GM19351 (cell line): ENCODE data around the gene ARMC9.
A peak's percentile ranks its signal among the peaks of the same experiment; 100 is the strongest.
"Not testable (repeated sequence)": the region's sequence is repeated elsewhere in the genome, so short reads cannot be mapped to it uniquely, and the experiment has no call there.

Experiments
- ATAC-seq: cut with Tn5 transposase; IDR thresholded peaks from one replicate; pipeline ENCODE4 v1.9.1; 2021; ENCODE audit warnings: mild to moderate bottlenecking, moderate library complexity; ENCODE audit not compliant: unreplicated experiment

ARMC9 gene, protein sequence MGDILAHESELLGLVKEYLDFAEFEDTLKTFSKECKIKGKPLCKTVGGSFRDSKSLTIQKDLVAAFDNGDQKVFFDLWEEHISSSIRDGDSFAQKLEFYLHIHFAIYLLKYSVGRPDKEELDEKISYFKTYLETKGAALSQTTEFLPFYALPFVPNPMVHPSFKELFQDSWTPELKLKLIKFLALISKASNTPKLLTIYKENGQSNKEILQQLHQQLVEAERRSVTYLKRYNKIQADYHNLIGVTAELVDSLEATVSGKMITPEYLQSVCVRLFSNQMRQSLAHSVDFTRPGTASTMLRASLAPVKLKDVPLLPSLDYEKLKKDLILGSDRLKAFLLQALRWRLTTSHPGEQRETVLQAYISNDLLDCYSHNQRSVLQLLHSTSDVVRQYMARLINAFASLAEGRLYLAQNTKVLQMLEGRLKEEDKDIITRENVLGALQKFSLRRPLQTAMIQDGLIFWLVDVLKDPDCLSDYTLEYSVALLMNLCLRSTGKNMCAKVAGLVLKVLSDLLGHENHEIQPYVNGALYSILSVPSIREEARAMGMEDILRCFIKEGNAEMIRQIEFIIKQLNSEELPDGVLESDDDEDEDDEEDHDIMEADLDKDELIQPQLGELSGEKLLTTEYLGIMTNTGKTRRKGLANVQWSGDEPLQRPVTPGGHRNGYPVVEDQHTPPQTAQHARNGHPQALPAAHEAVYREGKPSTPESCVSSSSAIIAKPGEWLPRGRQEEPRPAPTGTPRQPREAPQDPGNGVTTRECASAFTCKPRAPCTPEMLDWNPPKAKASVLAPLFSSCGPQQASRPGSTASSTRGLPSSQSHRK

DNA sequence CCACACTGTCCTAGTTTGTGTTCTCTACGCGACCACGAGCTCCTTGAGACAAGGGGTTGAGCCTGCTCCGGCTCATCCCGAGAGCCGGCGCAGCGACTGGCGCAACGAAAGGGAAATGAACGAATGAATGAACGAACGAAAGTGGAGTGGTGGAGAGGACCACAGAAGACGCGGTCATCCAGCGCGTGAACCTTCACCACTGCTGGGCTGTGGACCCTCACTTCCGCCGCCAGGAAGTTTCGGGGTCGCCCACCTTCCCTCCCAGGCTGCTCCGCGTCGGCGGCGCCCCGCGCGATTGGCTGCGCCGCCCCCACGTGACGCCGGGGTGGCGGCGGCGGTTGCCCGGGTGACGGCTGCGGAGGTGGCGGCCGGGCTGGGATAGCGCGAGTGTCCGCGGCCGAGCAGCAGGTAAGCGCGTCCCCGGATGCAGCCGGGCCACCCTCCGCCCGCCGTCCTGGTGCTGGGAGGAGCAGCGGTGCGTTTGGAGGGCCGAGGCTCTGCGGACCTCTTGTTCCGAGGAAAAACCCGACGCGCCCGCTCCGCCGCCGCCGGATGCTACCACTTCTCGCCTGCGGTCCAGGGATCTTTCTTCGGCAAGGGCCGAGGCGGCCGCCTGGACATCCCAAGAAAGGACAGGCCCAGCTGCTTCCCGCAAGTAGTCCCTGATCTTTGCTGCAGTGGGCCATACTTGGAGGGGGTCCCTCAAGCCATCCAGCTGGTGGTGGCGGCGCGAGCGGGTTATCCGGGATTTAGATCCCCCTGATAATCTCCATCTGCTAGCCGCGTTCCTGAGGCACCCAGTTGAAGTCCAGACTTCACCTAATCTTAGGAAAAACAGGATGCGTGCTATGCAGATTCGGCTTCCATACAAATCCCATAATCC is at the start of gene ARMC9:
ARMC9 (plus strand) TSS at position 341 of the 883 bp plus-strand sequence. CDS start 7,608 bp downstream, outside the sequence.
- ATAC-seq: peak; percentile 98

DNA sequence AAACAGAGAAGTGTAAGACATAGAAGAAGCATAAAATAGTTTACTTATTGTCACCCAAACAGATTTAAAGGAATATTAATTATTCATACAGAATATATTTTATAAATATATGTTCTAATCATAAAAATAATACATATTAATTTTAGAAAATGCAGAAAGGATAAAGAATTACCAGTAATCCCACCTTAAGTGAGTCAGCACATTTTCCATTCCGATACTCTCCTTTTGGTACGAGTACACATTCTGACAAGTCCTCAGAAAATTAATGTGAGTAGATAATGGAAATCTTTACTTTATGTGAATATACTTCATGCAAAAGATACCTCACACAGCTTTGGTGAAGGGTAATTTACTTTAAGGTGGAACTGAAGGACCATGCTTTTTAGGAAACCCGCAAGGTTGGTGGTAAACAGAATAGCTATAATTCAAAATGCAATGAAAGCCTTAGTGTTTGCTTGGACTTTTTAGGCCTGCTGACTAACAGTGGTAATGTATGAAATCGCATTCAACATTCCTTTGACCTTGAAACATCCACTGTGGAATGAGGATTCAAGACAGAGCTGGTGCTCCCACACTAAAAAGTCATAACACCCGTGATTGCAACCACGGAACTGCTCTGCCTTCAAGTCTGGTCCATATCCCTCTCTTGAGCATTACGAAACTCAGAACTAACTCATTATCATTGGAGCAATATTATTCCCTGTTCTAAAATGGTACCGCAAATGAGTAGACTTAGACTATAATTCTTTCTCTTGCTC is 45.5 kb upstream of the ARMC9 start:
- no peak for ATAC-seq

DNA sequence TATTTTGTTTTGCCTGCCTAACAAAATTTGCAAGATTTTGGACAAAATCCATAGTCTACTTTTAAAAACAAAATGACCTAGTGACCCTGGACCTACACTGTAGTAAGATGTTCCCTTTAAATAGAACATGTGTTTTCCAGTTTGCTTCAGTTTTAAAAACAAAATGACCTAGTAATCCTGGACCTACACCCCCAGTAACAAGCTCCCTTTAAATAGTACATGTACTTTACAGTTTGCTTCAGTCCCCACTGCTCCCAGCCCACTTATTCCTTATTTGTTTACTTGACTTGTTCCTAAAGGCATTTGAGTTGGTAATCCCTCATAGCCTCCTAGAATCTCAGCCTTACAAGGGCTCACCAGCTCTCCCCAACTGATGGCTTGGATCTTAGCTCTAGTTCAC is 39.1 kb upstream of the ARMC9 start:
- no peak for ATAC-seq

DNA sequence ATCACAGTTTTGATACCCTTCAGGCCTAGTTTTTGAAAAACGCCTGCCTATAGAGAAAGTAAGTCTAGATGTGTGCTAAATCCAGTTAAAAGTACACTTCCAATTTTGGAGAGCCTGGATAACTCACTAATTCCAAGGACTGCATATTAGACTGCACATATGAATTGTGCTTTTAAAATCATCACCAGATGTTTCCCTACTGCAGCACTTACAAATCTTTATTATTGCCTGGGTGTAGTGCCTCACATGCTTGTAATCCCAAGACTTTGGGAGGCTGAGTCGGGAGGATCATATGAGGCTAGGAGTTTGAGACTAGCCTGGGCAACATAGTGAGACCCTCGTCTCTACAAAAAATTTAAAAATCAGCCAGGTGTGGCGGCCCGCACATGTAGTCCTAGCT is 37.7 kb upstream of the ARMC9 start:
- no peak for ATAC-seq

DNA sequence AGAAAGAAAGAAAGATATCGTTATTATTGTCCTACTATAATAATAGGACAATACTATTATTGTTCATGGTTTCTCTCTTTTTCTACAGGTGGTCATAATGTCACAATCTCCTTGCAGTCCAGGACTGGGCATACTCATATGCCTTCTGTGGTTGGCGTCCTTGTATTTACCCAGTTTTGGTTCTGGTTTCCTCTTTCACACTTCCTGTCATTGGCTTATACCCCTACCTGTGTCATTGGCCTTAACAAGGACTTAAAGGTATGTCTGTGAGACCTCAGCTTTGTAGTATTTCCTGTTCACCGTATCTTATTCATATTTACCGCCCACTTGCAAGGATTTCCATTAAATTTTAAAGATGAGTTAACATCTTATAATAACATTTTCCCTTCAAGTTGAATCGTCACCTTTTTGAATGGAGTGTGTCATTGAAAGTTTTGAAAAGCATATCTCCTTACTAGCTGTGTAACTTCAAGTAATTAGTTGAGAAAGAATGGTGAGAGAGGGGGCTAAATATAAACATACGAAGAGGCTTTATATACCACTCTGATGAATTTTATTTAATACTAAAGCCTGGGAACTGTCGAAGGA is 37.1 kb upstream of the ARMC9 start:
- ATAC-seq: no peak

DNA sequence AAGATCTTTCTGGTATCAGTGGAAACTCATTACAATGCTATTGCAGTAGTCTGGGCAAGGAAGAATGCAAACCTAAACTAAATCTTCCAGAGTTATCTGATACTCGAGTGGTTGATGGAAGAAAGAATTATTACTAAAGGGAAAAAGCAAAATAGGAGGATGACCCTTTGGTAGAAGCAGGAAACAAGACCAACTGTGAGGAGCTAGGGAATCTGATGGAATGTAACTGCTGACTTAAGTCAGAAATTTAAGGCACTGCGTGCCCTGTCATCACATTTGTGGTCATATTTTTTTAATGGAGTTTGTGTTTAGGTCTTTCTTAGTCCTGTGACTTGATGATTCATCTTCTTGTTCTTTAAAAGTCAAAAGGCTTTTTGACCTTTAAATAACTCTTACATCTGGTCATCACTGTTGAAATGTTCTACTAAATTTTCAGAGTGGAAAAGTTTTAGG is 36.5 kb upstream of the ARMC9 start:
- no peak for ATAC-seq

DNA sequence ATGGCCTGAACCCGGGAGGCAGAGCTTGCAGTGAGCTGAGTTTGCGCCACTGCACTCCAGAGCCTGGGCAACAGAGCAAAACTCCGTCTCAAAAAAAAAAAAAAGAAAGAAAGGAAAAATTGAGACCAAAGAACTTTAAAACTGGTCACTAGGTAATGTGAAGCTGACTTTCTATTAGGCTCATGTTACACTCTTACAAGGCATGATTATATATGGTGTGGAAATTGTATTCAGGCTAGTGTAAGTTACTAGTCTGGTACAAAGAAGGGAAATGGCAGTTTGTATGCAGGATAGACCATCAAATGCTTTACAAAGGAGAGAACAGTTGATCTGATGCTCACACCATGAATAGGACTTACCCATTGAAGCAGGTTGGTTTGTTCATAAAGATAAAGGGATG is 35.4 kb upstream of the ARMC9 start:
- ATAC-seq: no peak

DNA sequence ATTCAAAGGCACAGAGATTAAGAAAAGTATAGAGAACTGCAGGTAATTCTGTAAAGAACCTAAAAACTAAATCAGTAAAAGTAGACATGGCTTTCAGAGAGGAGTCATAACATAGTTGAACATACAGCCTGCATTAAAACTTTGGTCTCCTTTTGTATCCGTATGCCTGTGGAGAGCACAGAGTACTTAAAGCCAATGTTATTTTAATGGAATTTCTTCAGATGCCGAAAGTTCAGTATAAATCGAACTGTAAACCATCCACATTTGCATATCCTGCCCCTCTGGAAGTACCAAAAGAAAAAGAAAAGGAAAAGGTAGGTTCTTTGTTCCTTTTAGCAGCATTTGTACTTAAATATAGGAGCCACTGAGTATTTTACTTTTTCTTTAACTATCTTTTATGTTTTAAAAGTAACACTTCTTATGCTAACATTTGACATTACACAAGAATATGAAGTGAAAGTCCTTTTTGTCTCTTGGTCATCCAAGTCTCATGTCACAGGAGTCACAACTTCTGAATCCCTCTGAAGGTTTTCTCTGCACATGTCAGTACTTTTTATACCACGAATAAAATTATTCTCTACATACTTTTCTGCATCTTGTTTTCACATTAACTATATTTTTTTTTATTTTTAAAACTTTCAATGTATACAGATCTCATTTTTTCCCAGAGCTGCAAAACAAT is 34.9 kb upstream of the ARMC9 start:
- no peak for ATAC-seq

DNA sequence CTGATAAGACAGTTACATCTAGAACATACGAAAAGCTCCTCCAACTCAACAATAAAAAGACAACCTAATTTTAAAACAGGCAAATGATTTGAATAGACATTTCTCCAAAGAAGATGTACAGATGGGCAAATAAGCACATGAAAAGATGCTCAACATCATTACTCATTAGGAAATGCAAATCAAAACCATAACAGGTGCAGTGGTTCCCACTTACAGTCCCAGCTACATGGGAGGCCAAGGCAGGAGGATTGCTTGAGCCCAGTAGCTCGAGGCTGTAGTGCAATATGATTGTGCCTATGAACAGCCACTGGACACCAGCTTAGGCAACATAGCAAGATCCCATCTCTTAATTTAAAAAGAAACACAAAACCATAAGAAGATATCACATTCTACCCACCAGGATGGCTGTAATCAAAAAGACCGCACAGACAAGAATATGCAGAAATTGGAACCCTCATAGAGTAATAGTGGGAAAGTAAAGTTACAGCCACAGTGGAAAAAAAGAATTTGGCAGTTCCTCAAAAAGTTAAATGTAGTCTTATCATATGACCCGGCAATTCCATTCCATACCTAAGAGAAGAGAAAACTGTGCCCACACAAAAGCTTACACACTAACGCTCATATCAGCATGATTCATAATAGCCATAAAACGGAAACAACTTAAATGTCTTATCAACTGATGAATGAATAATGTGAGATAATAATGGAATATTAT is 30.5 kb upstream of the ARMC9 start:
- ATAC-seq: no peak

DNA sequence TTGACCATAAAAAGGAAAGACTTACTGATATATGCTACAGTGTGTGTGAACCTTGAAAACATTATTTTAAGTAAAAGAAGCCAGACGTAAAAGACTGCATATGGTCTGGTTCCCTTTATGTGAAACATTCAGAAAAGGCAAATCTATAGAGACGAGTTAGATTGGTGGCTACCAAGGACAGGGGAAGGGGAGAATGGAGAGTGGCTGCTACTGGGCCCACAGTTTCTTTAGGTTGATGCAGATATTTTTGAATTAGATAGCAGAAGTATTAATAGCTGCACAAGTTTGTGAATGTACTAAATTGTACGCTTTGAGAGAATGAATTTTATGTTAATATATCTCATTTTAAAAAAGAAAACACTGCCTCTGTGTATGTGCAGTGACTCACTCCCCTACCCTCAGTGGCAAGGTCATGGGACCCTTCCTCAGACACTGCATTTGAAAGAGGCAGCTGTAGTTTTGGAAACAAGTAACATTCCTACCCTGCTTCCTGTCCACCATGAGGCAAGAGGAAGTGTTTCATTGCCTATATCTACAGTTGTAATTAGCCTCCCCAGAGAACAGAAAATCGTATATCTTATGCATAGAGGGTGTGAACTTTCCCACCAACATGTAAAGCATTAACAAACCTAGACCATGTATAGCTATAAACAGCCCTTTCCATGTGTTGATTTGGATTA is 29.8 kb upstream of the ARMC9 start:
- no peak for ATAC-seq

DNA sequence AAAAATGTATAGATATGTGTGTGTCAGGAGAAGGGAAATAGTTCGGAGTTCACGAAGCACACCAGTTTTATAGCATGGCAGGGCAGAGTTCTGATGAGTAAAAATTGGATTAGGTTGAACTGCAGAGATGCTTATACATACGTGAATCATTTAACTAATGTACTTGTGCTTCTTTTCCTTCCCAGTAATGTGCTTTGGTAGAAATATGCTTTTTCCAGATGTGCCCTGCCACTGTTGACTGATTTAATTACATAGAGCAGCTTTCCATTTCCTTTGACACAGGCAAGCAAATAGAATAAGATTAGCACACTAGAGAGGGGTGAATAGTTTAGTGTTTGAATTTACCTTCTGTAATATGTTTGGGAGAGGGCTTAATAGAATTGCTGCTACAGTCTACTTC is 28.9 kb upstream of the ARMC9 start:
- ATAC-seq: no peak

DNA sequence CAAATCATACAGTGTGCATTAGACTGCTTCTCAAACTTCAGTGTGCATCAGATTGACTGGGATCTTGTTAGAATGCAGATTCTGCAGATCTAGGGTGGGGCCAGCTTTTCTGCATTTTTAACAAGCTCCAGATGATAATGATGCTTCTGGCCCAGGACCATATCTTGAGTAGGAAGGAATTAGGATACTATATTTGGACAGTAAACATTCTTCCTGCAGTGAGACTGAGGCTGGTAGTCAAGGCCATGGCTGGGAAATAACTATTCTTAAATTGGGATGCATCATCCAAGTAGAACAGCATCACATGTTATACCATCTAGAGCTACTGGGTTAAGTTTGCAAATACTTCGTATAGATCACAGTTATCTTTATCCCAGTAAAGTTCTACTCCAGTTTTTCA is 28.4 kb upstream of the ARMC9 start:
- ATAC-seq: no peak

DNA sequence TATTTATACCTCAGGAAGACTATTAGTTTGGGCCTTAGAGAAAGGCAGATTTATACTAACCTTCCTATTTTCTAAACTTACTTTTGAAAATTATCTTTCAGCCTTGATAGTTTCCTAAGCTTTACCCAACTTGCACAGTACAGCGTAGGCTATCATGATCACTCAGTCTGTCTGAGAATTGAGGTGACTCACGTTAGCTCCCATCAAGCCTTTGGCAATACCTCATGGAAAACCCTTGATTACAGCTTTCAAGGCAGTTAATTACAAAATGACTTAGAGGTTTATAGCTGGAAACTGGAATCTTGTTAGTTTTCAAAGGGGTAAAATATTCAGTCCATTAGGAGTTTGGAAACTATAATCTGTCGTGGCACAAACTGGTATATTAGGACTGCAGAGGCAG is 26.4 kb upstream of the ARMC9 start:
- ATAC-seq: no peak

DNA sequence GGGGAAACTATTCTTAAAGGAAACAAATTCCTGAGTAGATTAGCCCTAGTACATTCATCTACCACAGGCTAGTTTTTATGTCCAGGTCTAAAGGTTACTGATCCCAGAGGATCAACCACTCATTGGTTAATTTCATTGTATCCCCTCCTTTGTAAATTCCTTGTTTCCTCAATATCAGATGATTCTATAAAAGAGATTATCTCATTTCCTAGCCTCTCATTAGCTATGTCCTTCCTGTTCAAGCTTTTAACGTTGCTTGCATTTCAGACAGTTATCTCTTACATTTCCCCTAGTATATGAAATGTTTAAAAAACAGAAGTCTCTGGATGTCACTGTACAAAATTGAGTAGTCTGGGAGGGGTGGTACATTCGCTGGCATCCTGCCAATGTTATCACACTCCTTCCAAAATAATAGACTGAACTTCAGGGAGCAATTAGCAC is 24.2 kb upstream of the ARMC9 start:
- ATAC-seq: no peak

DNA sequence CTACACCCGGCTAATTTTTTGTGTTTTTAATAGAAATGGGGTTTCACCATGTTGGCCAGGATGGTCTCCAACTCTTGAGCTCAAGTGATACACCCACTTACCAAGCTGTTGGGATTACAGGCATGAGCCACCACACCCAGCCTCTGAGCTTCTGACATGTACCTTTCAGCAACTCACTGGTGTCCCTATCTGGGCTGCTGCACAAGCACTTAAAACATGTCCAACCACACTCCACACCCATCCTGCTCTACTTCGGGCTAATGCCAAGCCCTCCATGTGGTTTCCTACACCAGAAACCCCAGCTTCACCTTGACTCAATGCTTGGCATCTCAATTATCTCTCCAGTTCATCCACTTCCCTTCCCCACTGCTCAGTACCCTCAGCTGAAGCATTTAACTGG is 22.4 kb upstream of the ARMC9 start:
- no peak for ATAC-seq

DNA sequence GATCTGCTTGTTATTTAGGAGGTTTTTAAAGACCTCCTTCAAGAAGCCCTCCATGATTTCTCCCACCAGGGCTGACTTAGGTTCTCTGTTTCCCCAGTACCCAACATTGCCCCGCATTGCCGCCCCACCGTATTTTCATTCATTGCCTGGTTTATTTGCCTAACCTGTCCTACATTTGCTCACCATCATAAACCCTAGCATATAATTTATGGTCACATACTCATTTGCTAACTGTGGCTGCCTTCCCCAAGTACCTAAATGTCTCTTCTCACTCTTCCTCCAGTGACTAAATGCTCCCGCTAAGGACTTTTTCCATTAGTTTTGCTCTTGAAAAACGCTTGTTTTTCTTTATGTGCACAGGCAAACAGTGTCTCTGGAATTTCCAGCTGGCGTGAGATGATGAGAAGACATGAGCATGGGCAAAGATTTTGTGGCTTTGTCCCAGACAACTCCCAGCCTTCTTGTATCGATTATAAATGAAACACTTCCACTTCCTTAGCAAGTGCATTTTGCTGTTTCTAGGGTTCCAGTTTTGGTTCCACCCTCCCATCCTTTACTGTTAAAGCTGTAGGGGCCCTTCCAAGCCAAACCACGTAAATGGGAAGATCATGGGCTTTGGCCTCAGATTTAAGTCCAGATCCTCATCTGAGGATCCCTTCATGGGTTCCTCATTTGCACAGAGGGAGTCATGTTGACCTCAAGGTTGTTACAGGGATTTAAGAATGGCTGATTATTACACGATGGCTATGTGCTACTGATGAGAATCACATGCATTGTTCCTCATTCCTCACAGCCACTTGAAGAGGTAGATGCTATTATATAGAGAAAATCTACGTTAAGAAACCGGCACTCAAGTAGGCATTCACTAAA is 21.0 kb upstream of the ARMC9 start:
- ATAC-seq: no peak

DNA sequence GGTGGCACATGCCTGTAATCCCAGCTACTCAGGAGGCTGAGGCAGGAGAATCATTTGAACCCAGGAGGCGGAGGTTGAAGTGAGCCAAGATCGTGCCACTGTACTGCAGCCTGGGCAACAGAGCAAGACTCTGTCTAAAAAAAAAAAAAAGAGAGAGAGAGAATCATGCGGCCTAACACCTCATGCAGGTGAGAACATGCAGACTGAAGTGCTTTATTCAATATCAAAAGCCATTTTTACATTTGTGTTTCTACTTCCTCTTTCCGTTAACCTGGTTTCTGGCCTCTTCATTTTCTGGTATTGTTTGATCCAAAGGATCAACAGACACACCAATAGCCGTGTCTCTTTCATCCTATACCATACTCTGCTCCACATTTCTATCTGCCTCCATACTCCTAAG is 19.6 kb upstream of the ARMC9 start:
- not testable (repeated sequence) for ATAC-seq
